Stimulated activated memory B cell treated with anti-CD40 and anti-IgM and Interleukin-4, amounts not matched to agents 10 μg/mL and 1 μg/mL and 100 μg/mL, for 72 hours (primary cell): ENCODE results near the gene SPEM3.
A peak's percentile ranks its signal among the peaks of the same experiment; 100 is the strongest.

Experiments used
- ATAC-seq: fragments of 150-1000 bp; cut with Tn5 transposase; 2 replicates; pipeline ENCODE4 v1.10.0; 2021
- H3K27ac Mint-ChIP-seq: one replicate; pipeline ENCODE4 v1.8.0; 2022; ENCODE audit warnings: mild to moderate bottlenecking, mixed read lengths
- H3K27me3 Mint-ChIP-seq: one replicate; pipeline ENCODE4 v1.8.0; 2022; ENCODE audit warnings: mixed read lengths
- H3K36me3 Mint-ChIP-seq: one replicate; pipeline ENCODE4 v1.8.0; 2022; ENCODE audit warnings: mixed read lengths
- H3K4me1 Mint-ChIP-seq: one replicate; pipeline ENCODE4 v1.8.0; 2022; ENCODE audit warnings: mixed read lengths
- H3K4me3 Mint-ChIP-seq: one replicate; pipeline ENCODE4 v1.8.0; 2022; ENCODE audit warnings: mild to moderate bottlenecking, moderate library complexity, mixed read lengths
- H3K9me3 Mint-ChIP-seq: one replicate; pipeline ENCODE4 v1.8.0; 2022; ENCODE audit warnings: mixed read lengths

The SPEM3 gene

GRCh38 chr17:7428557-7428956 lies at the start of gene SPEM3:
SPEM3 (plus strand) TSS chr17:7428857; CDS start chr17:7428903, 46 bp downstream.
- no peak within 1 kb of the TSS for H3K4me3 Mint-ChIP-seq
- H3K4me1 Mint-ChIP-seq: no peaks in the 10 kb centered on the region
- no peaks in the 10 kb centered on the region for H3K27me3 Mint-ChIP-seq
- no peaks in the 10 kb centered on the region for H3K9me3 Mint-ChIP-seq
- ATAC-seq: no peak
- H3K36me3 Mint-ChIP-seq: no peaks in the 10 kb centered on the region
- H3K27ac Mint-ChIP-seq: no peak within 1 kb of the TSS

- H3K4me1 Mint-ChIP-seq: peaks cover 4% of the 10 kb centered on the region
- peaks cover 7% of the 10 kb centered on the region for H3K9me3 Mint-ChIP-seq
- peaks cover 7% of the 10 kb centered on the region for H3K36me3 Mint-ChIP-seq
- ATAC-seq: no peak
- no peak overlapping the region for H3K27ac Mint-ChIP-seq
- H3K4me3 Mint-ChIP-seq: no peak overlapping the region
- H3K27me3 Mint-ChIP-seq: peaks cover 56% of the 10 kb centered on the region
Measured at GRCh38 chr17:7379134-7379533, 49.5 kb upstream of the SPEM3 start.

GRCh38 chr17:7380321-7380720 lies 48.3 kb upstream of the SPEM3 start:
- Mint-ChIP-seq H3K36me3 (peaks cover 7% of the 10 kb centered on the region), H3K9me3 (peaks cover 7% of the 10 kb centered on the region), H3K27me3 (peaks cover 56% of the 10 kb centered on the region), H3K4me3 (no peak overlapping the region), H3K27ac (no peak overlapping the region), H3K4me1 (peaks cover 12% of the 10 kb centered on the region)
- no peak for ATAC-seq

GRCh38 chr17:7380855-7381683 lies 47.6 kb upstream of the SPEM3 start, which contains the start of gene TNK1:
TNK1 (plus strand) TSS chr17:7381089; CDS start chr17:7382927, 1,838 bp downstream.
- peaks cover 12% of the 10 kb centered on the region for H3K4me1 Mint-ChIP-seq
- no peak within 1 kb of the TSS for H3K4me3 Mint-ChIP-seq
- peaks cover 7% of the 10 kb centered on the region for H3K9me3 Mint-ChIP-seq

GRCh38 chr17:7382901-7383300 lies 45.8 kb upstream of the SPEM3 start:
- H3K4me1 Mint-ChIP-seq: peaks cover 12% of the 10 kb centered on the region
- no peak overlapping the region for H3K27ac Mint-ChIP-seq
- no peak for ATAC-seq
- peaks cover 7% of the 10 kb centered on the region for H3K9me3 Mint-ChIP-seq
- peaks cover 52% of the 10 kb centered on the region for H3K27me3 Mint-ChIP-seq
- no peak overlapping the region for H3K4me3 Mint-ChIP-seq
- H3K36me3 Mint-ChIP-seq: peaks cover 7% of the 10 kb centered on the region

More at GRCh38 chr17:7380855-7381683, 47.6 kb upstream of the SPEM3 start, which contains the start of gene TNK1:
- Mint-ChIP-seq H3K27ac (no peak within 1 kb of the TSS), H3K36me3 (peaks cover 7% of the 10 kb centered on the region), H3K27me3 (peaks cover 56% of the 10 kb centered on the region)
- no peak for ATAC-seq

- peak overlapping the region; percentile 56 for H3K4me3 Mint-ChIP-seq
- H3K36me3 Mint-ChIP-seq: peaks cover 7% of the 10 kb centered on the region
- H3K9me3 Mint-ChIP-seq: peaks cover 7% of the 10 kb centered on the region
- peaks cover 12% of the 10 kb centered on the region for H3K4me1 Mint-ChIP-seq
- no peak for ATAC-seq
- H3K27ac Mint-ChIP-seq: no peak overlapping the region
- H3K27me3 Mint-ChIP-seq: peaks cover 48% of the 10 kb centered on the region
Measured at GRCh38 chr17:7383371-7383741, 45.3 kb upstream of the SPEM3 start.

- peak overlapping the region; percentile 79 for H3K4me3 Mint-ChIP-seq
- peak; percentile 97 for ATAC-seq
- peak overlapping the region; percentile 65 for H3K27ac Mint-ChIP-seq
- peaks cover 12% of the 10 kb centered on the region for H3K4me1 Mint-ChIP-seq
- peaks cover 6% of the 10 kb centered on the region for H3K36me3 Mint-ChIP-seq
- H3K9me3 Mint-ChIP-seq: peaks cover 7% of the 10 kb centered on the region
- H3K27me3 Mint-ChIP-seq: peaks cover 42% of the 10 kb centered on the region
Measured at GRCh38 chr17:7383742-7384488, 44.7 kb upstream of the SPEM3 start.

GRCh38 chr17:7384489-7385081 lies 44.1 kb upstream of the SPEM3 start:
- peaks cover 3% of the 10 kb centered on the region for H3K36me3 Mint-ChIP-seq
- peak overlapping the region; percentile 79 for H3K4me3 Mint-ChIP-seq
- H3K4me1 Mint-ChIP-seq: peaks cover 12% of the 10 kb centered on the region
- H3K9me3 Mint-ChIP-seq: peaks cover under 1% of the 10 kb centered on the region
- ATAC-seq: no peak
- peaks cover 36% of the 10 kb centered on the region for H3K27me3 Mint-ChIP-seq
- H3K27ac Mint-ChIP-seq: peak overlapping the region; percentile 65

GRCh38 chr17:7388856-7389255 lies 39.8 kb upstream of the SPEM3 start:
- peaks cover 10% of the 10 kb centered on the region for H3K36me3 Mint-ChIP-seq
- H3K27me3 Mint-ChIP-seq: no peaks in the 10 kb centered on the region
- peaks cover 21% of the 10 kb centered on the region for H3K4me1 Mint-ChIP-seq
- no peak overlapping the region for H3K27ac Mint-ChIP-seq
- no peaks in the 10 kb centered on the region for H3K9me3 Mint-ChIP-seq
- ATAC-seq: no peak
- no peak overlapping the region for H3K4me3 Mint-ChIP-seq

GRCh38 chr17:7389924-7390910 lies 38.4 kb upstream of the SPEM3 start:
- peaks cover 10% of the 10 kb centered on the region for H3K36me3 Mint-ChIP-seq
- no peak overlapping the region for H3K4me3 Mint-ChIP-seq
- no peak for ATAC-seq
- peaks cover 19% of the 10 kb centered on the region for H3K4me1 Mint-ChIP-seq
- no peaks in the 10 kb centered on the region for H3K27me3 Mint-ChIP-seq
- no peaks in the 10 kb centered on the region for H3K9me3 Mint-ChIP-seq
- no peak overlapping the region for H3K27ac Mint-ChIP-seq

- Mint-ChIP-seq H3K9me3 (no peaks in the 10 kb centered on the region), H3K4me3 (no peak overlapping the region), H3K27ac (no peak overlapping the region), H3K4me1 (peaks cover 20% of the 10 kb centered on the region), H3K36me3 (peaks cover 10% of the 10 kb centered on the region), H3K27me3 (no peaks in the 10 kb centered on the region)
- ATAC-seq: no peak
Measured at GRCh38 chr17:7391307-7391706, 37.4 kb upstream of the SPEM3 start.

GRCh38 chr17:7392696-7393612 lies 35.7 kb upstream of the SPEM3 start:
- Mint-ChIP-seq H3K36me3 (peaks cover 10% of the 10 kb centered on the region), H3K4me3 (peak overlapping the region; percentile 98)

GRCh38 chr17:7393613-7394451 lies 34.8 kb upstream of the SPEM3 start:
- peaks cover 20% of the 10 kb centered on the region for H3K4me1 Mint-ChIP-seq
- peak overlapping the region; percentile 98 for H3K4me3 Mint-ChIP-seq
- no peaks in the 10 kb centered on the region for H3K9me3 Mint-ChIP-seq
- H3K27me3 Mint-ChIP-seq: no peaks in the 10 kb centered on the region
- H3K36me3 Mint-ChIP-seq: peaks cover 10% of the 10 kb centered on the region
- peak; percentile 72 for ATAC-seq
- peak overlapping the region; percentile 80 for H3K27ac Mint-ChIP-seq

More at GRCh38 chr17:7392696-7393612, 35.7 kb upstream of the SPEM3 start:
- no peak for ATAC-seq
- Mint-ChIP-seq H3K27me3 (no peaks in the 10 kb centered on the region), H3K4me1 (peaks cover 20% of the 10 kb centered on the region), H3K27ac (peak overlapping the region; percentile 80), H3K9me3 (no peaks in the 10 kb centered on the region)
